ENCODE measurements around the gene OR51B4.
"Not testable (repeated sequence)": the region's sequence is repeated elsewhere in the genome, so short reads cannot be mapped to it uniquely, and the experiment has no call there.

OR51B4 gene

GRCh38 chr11:5339771-5340322 lies 38.1 kb upstream of the OR51B4 start:
- TF ChIP-seq CTCF (IDR thresholded peaks at IDR 0.05; ENCODE audit: borderline replicate concordance, control extremely low read depth, extremely low read depth, insufficient read depth, missing control alignments) = no peak
- in situ Hi-C loops (cut with MboI; ENCODE audit: low sequenced_read_pairs, unreplicated experiment) = no loop called here
- DNase-seq (ENCODE audit: low spot score) = no peak

- in situ Hi-C loops (cut with MboI; ENCODE audit: low sequenced_read_pairs, unreplicated experiment); DNase-seq (ENCODE audit: low spot score): not testable (repeated sequence)
Measured at GRCh38 chr11:5337253-5337652, 35.5 kb upstream of the OR51B4 start.

GRCh38 chr11:5336331-5336730 lies 34.6 kb upstream of the OR51B4 start:
- no peak for DNase-seq (ENCODE audit: low spot score)
- TF ChIP-seq CTCF (IDR thresholded peaks at IDR 0.05; ENCODE audit: borderline replicate concordance, control extremely low read depth, extremely low read depth, insufficient read depth, missing control alignments) = no peak
- in situ Hi-C loops (cut with MboI; ENCODE audit: low sequenced_read_pairs, unreplicated experiment) = no loop called here

GRCh38 chr11:5335170-5335569 lies 33.4 kb upstream of the OR51B4 start:
- in situ Hi-C loops (cut with MboI; ENCODE audit: low sequenced_read_pairs, unreplicated experiment) = no loop called here
- TF ChIP-seq CTCF (IDR thresholded peaks at IDR 0.05; ENCODE audit: borderline replicate concordance, control extremely low read depth, extremely low read depth, insufficient read depth, missing control alignments) = no peak
- DNase-seq (ENCODE audit: low spot score) = no peak

- no peak for DNase-seq (ENCODE audit: low spot score)
- in situ Hi-C loops (cut with MboI; ENCODE audit: low sequenced_read_pairs, unreplicated experiment) = no loop called here
- TF ChIP-seq CTCF (IDR thresholded peaks at IDR 0.05; ENCODE audit: borderline replicate concordance, control extremely low read depth, extremely low read depth, insufficient read depth, missing control alignments) = no peak
Measured at GRCh38 chr11:5324197-5324596, 22.5 kb upstream of the OR51B4 start, which contains the start of gene OR51B2. OR51B2 (minus strand) TSS chr11:5324297; CDS start chr11:5324297, 0 bp downstream.

GRCh38 chr11:5317292-5317691 lies 15.5 kb upstream of the OR51B4 start:
- in situ Hi-C loops (cut with MboI; ENCODE audit: low sequenced_read_pairs, unreplicated experiment) = no loop called here
- TF ChIP-seq CTCF (IDR thresholded peaks at IDR 0.05; ENCODE audit: borderline replicate concordance, control extremely low read depth, extremely low read depth, insufficient read depth, missing control alignments) = no peak
- DNase-seq (ENCODE audit: low spot score) = no peak

GRCh38 chr11:5313326-5314023 lies 11.7 kb upstream of the OR51B4 start:
- DNase-seq (ENCODE audit: low spot score); in situ Hi-C loops (cut with MboI; ENCODE audit: low sequenced_read_pairs, unreplicated experiment): not testable (repeated sequence)

Data from GM13976 (cell line).